HEK293T (cell line): ENCODE data around the gene GMDS.

ENCODE experiments used
- BHLHE40 ChIP-seq: fragments of 450-650 bp; IDR thresholded peaks from 2 replicates; pipeline ENCODE4 v1.6.1; 2016; ENCODE audit warnings: mild to moderate bottlenecking, moderate library complexity, borderline replicate concordance
- CTBP1 ChIP-seq: fragments of 450-650 bp; IDR thresholded peaks from 2 replicates; pipeline ENCODE4 v1.6.1; 2016; ENCODE audit warnings: borderline replicate concordance
- FOXA1 ChIP-seq: fragments of 450-650 bp; IDR thresholded peaks from 2 replicates; pipeline ENCODE4 v1.6.1; 2016; ENCODE audit warnings: mild to moderate bottlenecking
- FOXK2 ChIP-seq: fragments of 450-650 bp; IDR thresholded peaks from 2 replicates; pipeline ENCODE4 v1.6.1; 2016; ENCODE audit warnings: mild to moderate bottlenecking
- FOXM1 ChIP-seq: fragments of 450-650 bp; IDR thresholded peaks from 2 replicates; pipeline ENCODE4 v1.6.1; 2017; ENCODE audit warnings: mild to moderate bottlenecking, borderline replicate concordance
- L3MBTL2 ChIP-seq: fragments of 450-650 bp; conservative IDR thresholded peaks from 2 replicates; pipeline ENCODE4 v1.6.1; 2016; ENCODE audit warnings: mild to moderate bottlenecking
- NFRKB ChIP-seq: fragments of 450-650 bp; IDR thresholded peaks from 2 replicates; pipeline ENCODE4 v1.6.1; 2016; ENCODE audit warnings: mild to moderate bottlenecking, moderate library complexity
- SP1 ChIP-seq: fragments of 450-650 bp; IDR thresholded peaks from 2 replicates; pipeline ENCODE4 v1.6.1; 2017
- ZNF384 ChIP-seq: fragments of 450-650 bp; IDR thresholded peaks from 2 replicates; pipeline ENCODE4 v1.6.1; 2016
- TF ChIP-seq, protein P1 (sequence below): fragments of 450-650 bp; IDR thresholded peaks from 2 replicates; pipeline ENCODE4 v1.6.1; 2016

GRCh38 chr6:1860756-1861348 lies 384.6 kb downstream of the GMDS start:
- TF ChIP-seq, protein P1, sequence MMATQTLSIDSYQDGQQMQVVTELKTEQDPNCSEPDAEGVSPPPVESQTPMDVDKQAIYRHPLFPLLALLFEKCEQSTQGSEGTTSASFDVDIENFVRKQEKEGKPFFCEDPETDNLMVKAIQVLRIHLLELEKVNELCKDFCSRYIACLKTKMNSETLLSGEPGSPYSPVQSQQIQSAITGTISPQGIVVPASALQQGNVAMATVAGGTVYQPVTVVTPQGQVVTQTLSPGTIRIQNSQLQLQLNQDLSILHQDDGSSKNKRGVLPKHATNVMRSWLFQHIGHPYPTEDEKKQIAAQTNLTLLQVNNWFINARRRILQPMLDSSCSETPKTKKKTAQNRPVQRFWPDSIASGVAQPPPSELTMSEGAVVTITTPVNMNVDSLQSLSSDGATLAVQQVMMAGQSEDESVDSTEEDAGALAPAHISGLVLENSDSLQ, result no peak
- TF ChIP-seq FOXK2, result no peak
- no peak for TF ChIP-seq L3MBTL2
- TF ChIP-seq SP1, result no peak
- no peak for TF ChIP-seq FOXM1
- no peak for TF ChIP-seq BHLHE40
- TF ChIP-seq ZNF384, result no peak
- TF ChIP-seq NFRKB, result no peak
- no peak for TF ChIP-seq FOXA1
- TF ChIP-seq CTBP1, result no peak
